Kidney (tissue), 14 donors: ENCODE measurements around the gene EXOC2. TPM values are rescaled to one million over a fixed set of nuclear protein-coding genes. Genes with fewer than 3 reads are reported as not detected.

Source experiments
- DNase-seq, 5 donors: peaks; one replicate each; pipeline ENCODE4 v3.0.0-alpha.2; 2013 to 2020
- FAIRE-seq: peaks from 2 replicates; lab custom pipeline; 2012; peaks lifted over from hg19 to GRCh38; lab: Jason Lieb, UNC
- H3K27ac ChIP-seq, 2 donors: one replicate each; pipeline ENCODE4 v1.7.0; 2013; ENCODE audit warnings: low read depth in 2 of 2, low read length in 2 of 2, inconsistent platforms in 1 of 2
- H3K27me3 ChIP-seq: one replicate; pipeline ENCODE4 v1.7.1; 2013; ENCODE audit warnings: low read length, inconsistent platforms; ENCODE audit not compliant: control insufficient read depth, insufficient read depth
- H3K36me3 ChIP-seq, 3 donors: one replicate each; pipeline versions ENCODE4 v1.7.0 to v1.7.1; 2013; ENCODE audit warnings: low read length in 3 of 3, control low read depth in 1 of 3, inconsistent platforms in 1 of 3; ENCODE audit not compliant: insufficient read depth in 3 of 3, control insufficient read depth in 2 of 3
- H3K4me1 ChIP-seq, 3 donors: one replicate each; pipeline versions ENCODE4 v1.7.0 to v1.7.1; 2013; ENCODE audit warnings: low read length in 3 of 3, inconsistent platforms in 1 of 3, low read depth in 1 of 3; ENCODE audit not compliant: control insufficient read depth in 2 of 3, insufficient read depth in 2 of 3
- H3K4me3 ChIP-seq, 3 donors: one replicate each; pipeline versions ENCODE4 v1.7.0 to v1.8.1; 2013; ENCODE audit warnings: low read length in 3 of 3, control low read depth in 1 of 3, inconsistent platforms in 1 of 3
- H3K9ac ChIP-seq, 3 donors: one replicate each; pipeline versions ENCODE4 v1.7.0 to v1.7.1; 2013; ENCODE audit warnings: low read length in 3 of 3, control low read depth in 1 of 3, inconsistent platforms in 1 of 3
- H3K9me3 ChIP-seq, 3 donors: one replicate each; pipeline versions ENCODE4 v1.7.0 to v1.7.1; 2013; ENCODE audit warnings: low read length in 3 of 3, control low read depth in 1 of 3, inconsistent platforms in 1 of 3; ENCODE audit not compliant: control insufficient read depth in 2 of 3, insufficient read depth in 1 of 3
- intact Hi-C: fragments of 100-400 bp; cut with DNase I; formaldehyde crosslinking; loops from one replicate; pipeline ENCODE4 v1.11.1; 2022
- polyA plus RNA-seq: library from polyadenylated mRNA; stranded (reverse); fragments of 350-450 nt; fragmentation: Illumina TruSeq; extraction: RNeasy Lipid Tissue Mini Kit (QIAGEN cat#74804); gene quantifications from one replicate; pipeline ENCODE4 v1.2.3, GENCODE V29; 2014; ENCODE audit warnings: low read depth, low replicate concordance; ENCODE audit not compliant: insufficient read depth
- total RNA-seq: library from RNA; stranded (reverse); fragmentation: NEBNext Ultra II Directional; extraction: Animal tissue kit (Norgen Biotek cat#: 25700); gene quantifications from one replicate; pipeline ENCODE4 v1.2.1, GENCODE V29; 2021
- TF ChIP-seq, protein P1 (sequence below): IDR thresholded peaks from 3 replicates; pipeline ENCODE4 v1.5.1; 2012; ENCODE audit warnings: mild to moderate bottlenecking, moderate library complexity, borderline replicate concordance; ENCODE audit not compliant: insufficient read depth; ENCODE audit errors: extremely low read depth
- donor health status: control.
- donor health status: control.
- donor health status: control.
- donor health status: control.
- donor health status: control.
- donor health status: DM: yes; HTN: yes; CAD: no.
- donor health status: Normal renal cell carcinoma (clear cell type).

The EXOC2 gene
- total and polyA plus RNA-seq, 2 donors from 2014 or later = 8.6 to 21.7 TPM

GRCh38 chr6:456358-456867, 236.5 kb downstream of the EXOC2 start:
- TF ChIP-seq, protein P1, sequence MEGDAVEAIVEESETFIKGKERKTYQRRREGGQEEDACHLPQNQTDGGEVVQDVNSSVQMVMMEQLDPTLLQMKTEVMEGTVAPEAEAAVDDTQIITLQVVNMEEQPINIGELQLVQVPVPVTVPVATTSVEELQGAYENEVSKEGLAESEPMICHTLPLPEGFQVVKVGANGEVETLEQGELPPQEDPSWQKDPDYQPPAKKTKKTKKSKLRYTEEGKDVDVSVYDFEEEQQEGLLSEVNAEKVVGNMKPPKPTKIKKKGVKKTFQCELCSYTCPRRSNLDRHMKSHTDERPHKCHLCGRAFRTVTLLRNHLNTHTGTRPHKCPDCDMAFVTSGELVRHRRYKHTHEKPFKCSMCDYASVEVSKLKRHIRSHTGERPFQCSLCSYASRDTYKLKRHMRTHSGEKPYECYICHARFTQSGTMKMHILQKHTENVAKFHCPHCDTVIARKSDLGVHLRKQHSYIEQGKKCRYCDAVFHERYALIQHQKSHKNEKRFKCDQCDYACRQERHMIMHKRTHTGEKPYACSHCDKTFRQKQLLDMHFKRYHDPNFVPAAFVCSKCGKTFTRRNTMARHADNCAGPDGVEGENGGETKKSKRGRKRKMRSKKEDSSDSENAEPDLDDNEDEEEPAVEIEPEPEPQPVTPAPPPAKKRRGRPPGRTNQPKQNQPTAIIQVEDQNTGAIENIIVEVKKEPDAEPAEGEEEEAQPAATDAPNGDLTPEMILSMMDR = no peak
- Histone ChIP-seq H3K4me3 (no peak overlapping the region), H3K9ac (no peak overlapping the region), H3K27ac (no peak overlapping the region), H3K36me3 (no peaks in the 10 kb centered on the region), H3K9me3 (no peaks in the 10 kb centered on the region), H3K27me3 (no peaks in the 10 kb centered on the region), H3K4me1 (no peaks in the 10 kb centered on the region)
- intact Hi-C loops = no loop called here
- no peak for FAIRE-seq
- no peak for DNase-seq

GRCh38 chr6:455835-456234, 237.1 kb downstream of the EXOC2 start:
- H3K9me3 ChIP-seq = no peaks in the 10 kb centered on the region
- H3K27ac ChIP-seq = no peak overlapping the region
- no peaks in the 10 kb centered on the region for H3K36me3 ChIP-seq
- H3K9ac ChIP-seq = no peak overlapping the region
- H3K4me3 ChIP-seq = no peak overlapping the region
- DNase-seq (no peak), FAIRE-seq (no peak)
- no peaks in the 10 kb centered on the region for H3K4me1 ChIP-seq
- intact Hi-C loops = no loop called here
- TF ChIP-seq, protein P1 = no peak
- no peaks in the 10 kb centered on the region for H3K27me3 ChIP-seq

GRCh38 chr6:455006-455585, 237.8 kb downstream of the EXOC2 start:
- Histone ChIP-seq H3K4me3 (no peak overlapping the region), H3K27me3 (no peaks in the 10 kb centered on the region), H3K9me3 (no peaks in the 10 kb centered on the region), H3K9ac (no peak overlapping the region), H3K36me3 (no peaks in the 10 kb centered on the region), H3K27ac (no peak overlapping the region), H3K4me1 (no peaks in the 10 kb centered on the region)
- TF ChIP-seq, protein P1 = no peak
- intact Hi-C loops = no loop called here
- no peak for FAIRE-seq
- no peak for DNase-seq
